Neural progenitor cell (in vitro differentiated cells): ENCODE data around the gene WDR76.

Experiments used
- CTCF ChIP-seq: fragments of 200-600 bp; sonication (generic); IDR thresholded peaks from 2 replicates; pipeline ENCODE4 v1.5.1; 2017; ENCODE audit warnings: antibody characterized with exemption, mild to moderate bottlenecking
- EZH2 ChIP-seq: fragments of 200-600 bp; sonication (generic); IDR thresholded peaks from 2 replicates; pipeline ENCODE4 v1.6.1; 2017; ENCODE audit warnings: antibody characterized with exemption, mild to moderate bottlenecking, moderate library complexity
- EZH2phosphoT487 ChIP-seq: fragments of 200-600 bp; sonication (generic); IDR thresholded peaks from 2 replicates; pipeline ENCODE4 v1.6.1; 2017; ENCODE audit warnings: antibody characterized with exemption

DNA sequence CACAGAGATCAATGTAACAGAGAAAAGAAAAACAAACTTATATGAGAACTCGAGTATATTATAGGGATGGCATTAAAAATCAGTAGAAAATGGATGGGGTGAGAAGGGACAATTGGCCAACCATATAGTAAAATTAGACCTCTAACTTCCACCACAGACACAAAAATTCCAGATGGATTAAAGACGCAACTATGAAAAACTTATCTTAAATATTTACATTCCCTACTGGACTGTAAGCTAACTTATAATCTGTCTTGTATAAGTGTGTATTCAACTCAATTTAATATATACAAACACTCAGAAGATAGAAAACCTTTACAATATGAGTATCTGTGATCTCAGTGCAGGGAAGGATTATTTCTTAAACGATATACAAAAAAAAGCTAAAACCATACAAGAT lies 5.3 kb upstream of the WDR76 start:
- TF ChIP-seq CTCF (no peak), EZH2phosphoT487 (no peak), EZH2 (no peak)
